Gastroesophageal sphincter (tissue), 4 donors: ENCODE measurements around the gene PCBD2. TPM values are rescaled to one million over a fixed set of nuclear protein-coding genes. Genes with fewer than 3 reads are reported as not detected.

Experiments used
- ATAC-seq: fragments of 150-250 bp; one replicate; pipeline ENCODE4 v1.9.1; 2016; ENCODE audit warnings: mild to moderate bottlenecking, moderate library complexity
- H3K27ac ChIP-seq, 4 donors: fragments of 200-600 bp; sonication (generic) in 3 of 4; 1 replicate in 3 of 4; 2 replicates in 1 of 4; pipeline ENCODE4 v1.5.1; 2016 to 2019
- H3K27me3 ChIP-seq: fragments of 200-600 bp; sonication (generic); one replicate; pipeline ENCODE4 v1.5.1; 2019
- H3K36me3 ChIP-seq, 2 donors: fragments of 200-600 bp; sonication (generic); one replicate each; pipeline ENCODE4 v1.5.1; 2019; ENCODE audit warnings: control low read depth in 1 of 2
- H3K4me1 ChIP-seq, 3 donors: fragments of 200-600 bp; sonication (generic); 1 replicate in 2 of 3; 2 replicates in 1 of 3; pipeline ENCODE4 v1.5.1; 2016 to 2019; ENCODE audit warnings: control low read depth in 2 of 3
- H3K4me3 ChIP-seq, 2 donors: fragments of 200-600 bp; sonication (generic); one replicate each; pipeline ENCODE4 v1.5.1; 2019; ENCODE audit warnings: mild to moderate bottlenecking in 1 of 2, moderate library complexity in 1 of 2
- H3K9me3 ChIP-seq, 3 donors: fragments of 200-600 bp; sonication (generic); one replicate each; pipeline ENCODE4 v1.5.1; 2017 to 2019; ENCODE audit warnings: control low read depth in 2 of 3
- CTCF ChIP-seq, 4 experiments: fragments of 200-600 bp in 2 of 4; fragments of 450-650 bp in 2 of 4; sonication (generic) in 1 of 4; IDR thresholded peaks; one replicate each; pipeline ENCODE4 v1.5.1; 2017 to 2019; ENCODE audit warnings: antibody characterized with exemption in 4 of 4, mild to moderate bottlenecking in 2 of 4, moderate library complexity in 2 of 4
- EP300 ChIP-seq: sonication (generic); formaldehyde crosslinking; IDR thresholded peaks from one replicate; pipeline ENCODE4 v1.6.1; 2017; ENCODE audit warnings: antibody characterized with exemption, mild to moderate bottlenecking
- POLR2A ChIP-seq, 2 donors: fragments of 450-650 bp; IDR thresholded peaks; one replicate each; pipeline ENCODE4 v1.6.1; 2017; ENCODE audit warnings: antibody characterized with exemption in 2 of 2, mild to moderate bottlenecking in 2 of 2, moderate library complexity in 1 of 2
- POLR2AphosphoS5 ChIP-seq: sonication (generic); formaldehyde crosslinking; IDR thresholded peaks from one replicate; pipeline ENCODE4 v1.6.1; 2017; ENCODE audit warnings: antibody characterized with exemption
- WGBS, 2 donors: methylation state at CpG; one replicate each; pipeline ENCODE4 v1.1.5; 2018; ENCODE audit warnings: low coverage in 1 of 2; 5-methylcytosine and 5-hydroxymethylcytosine counted together
- total RNA-seq, 4 donors: library from RNA; depleted of rRNA; stranded (reverse); fragments of >200 nt; gene quantifications; one replicate each; pipeline ENCODE4 v1.1.0, GENCODE V29; 2016

Gene PCBD2
- total RNA-seq, 4 donors from 2014 or later = 8.3 to 10.8 (median 9.5) TPM

DNA sequence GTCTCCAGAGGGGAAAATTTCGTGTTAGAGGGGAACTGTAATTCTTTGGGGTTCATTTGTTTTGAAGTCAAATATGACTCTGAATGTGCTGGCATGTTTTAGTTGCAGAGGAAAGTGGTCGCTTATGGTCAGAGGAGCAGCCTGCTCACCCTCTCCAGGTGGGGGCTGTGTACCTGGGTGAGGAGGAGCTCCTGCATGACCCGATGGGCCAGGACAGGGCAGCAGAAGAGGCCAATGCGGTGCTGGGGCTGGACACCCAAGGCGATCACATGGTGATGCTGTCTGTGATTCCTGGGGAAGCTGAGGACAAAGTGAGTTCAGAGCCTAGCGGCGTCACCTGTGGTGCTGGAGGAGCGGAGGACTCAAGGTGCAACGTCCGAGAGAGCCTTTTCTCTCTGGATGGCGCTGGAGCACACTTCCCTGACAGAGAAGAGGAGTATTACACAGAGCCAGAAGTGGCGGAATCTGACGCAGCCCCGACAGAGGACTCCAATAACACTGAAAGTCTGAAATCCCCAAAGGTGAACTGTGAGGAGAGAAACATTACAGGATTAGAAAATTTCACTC, 17.3 kb upstream of the PCBD2 start:
- H3K36me3 ChIP-seq = peaks cover 0 to 43% of the 10 kb centered on the region in 2 donors
- no peak overlapping the region for H3K27ac ChIP-seq
- no peak for ATAC-seq
- no peak for TF ChIP-seq CTCF (IDR thresholded peaks at IDR 0.05)
- no peak for TF ChIP-seq EP300
- no peak for TF ChIP-seq POLR2A (IDR thresholded peaks at IDR 0.05)
- TF ChIP-seq POLR2AphosphoS5 = no peak
- H3K9me3 ChIP-seq = no peaks in the 10 kb centered on the region
- H3K27me3 ChIP-seq = no peaks in the 10 kb centered on the region
- peaks cover 0 to 16% (median 0%) of the 10 kb centered on the region in 3 donors for H3K4me1 ChIP-seq
- WGBS, 2 donors = 81 to 100% methylated on average over 5 to 10 of the region's 14 CpGs
- no peak overlapping the region for H3K4me3 ChIP-seq

- WGBS, 2 donors = 87 to 97% methylated on average over 5 to 8 of the region's 8 CpGs
- H3K4me1 ChIP-seq = peaks cover 0 to 16% (median 0%) of the 10 kb centered on the region in 3 donors
- ATAC-seq = no peak
- no peaks in the 10 kb centered on the region for H3K9me3 ChIP-seq
- H3K36me3 ChIP-seq = peaks cover 0 to 54% of the 10 kb centered on the region in 2 donors
- no peak overlapping the region for H3K27ac ChIP-seq
- H3K4me3 ChIP-seq = no peak overlapping the region
- TF ChIP-seq EP300 (no peak), POLR2A (IDR thresholded peaks at IDR 0.05) (no peak), POLR2AphosphoS5 (no peak), CTCF (IDR thresholded peaks at IDR 0.05) (no peak)
- H3K27me3 ChIP-seq = no peaks in the 10 kb centered on the region
Measured at GRCh38 chr5:134889335-134889734, 15.6 kb upstream of the PCBD2 start.

- no peaks in the 10 kb centered on the region for H3K9me3 ChIP-seq
- H3K36me3 ChIP-seq = peaks cover 0 to 75% of the 10 kb centered on the region in 2 donors
- TF ChIP-seq POLR2A (IDR thresholded peaks at IDR 0.05) (no peak), CTCF (IDR thresholded peaks at IDR 0.05) (no peak), POLR2AphosphoS5 (no peak), EP300 (no peak)
- peaks cover 0 to 3% (median 0%) of the 10 kb centered on the region in 3 donors for H3K4me1 ChIP-seq
- no peak for ATAC-seq
- H3K27me3 ChIP-seq = no peaks in the 10 kb centered on the region
- no peak overlapping the region for H3K27ac ChIP-seq
- H3K4me3 ChIP-seq = no peak overlapping the region
- 100% methylated on average over 1 of the region's 1 CpG; no CpG with 5 or more reads in 1 of the 2 donors for WGBS, 2 donors
Measured at GRCh38 chr5:134891473-134891872, 13.5 kb upstream of the PCBD2 start.

DNA sequence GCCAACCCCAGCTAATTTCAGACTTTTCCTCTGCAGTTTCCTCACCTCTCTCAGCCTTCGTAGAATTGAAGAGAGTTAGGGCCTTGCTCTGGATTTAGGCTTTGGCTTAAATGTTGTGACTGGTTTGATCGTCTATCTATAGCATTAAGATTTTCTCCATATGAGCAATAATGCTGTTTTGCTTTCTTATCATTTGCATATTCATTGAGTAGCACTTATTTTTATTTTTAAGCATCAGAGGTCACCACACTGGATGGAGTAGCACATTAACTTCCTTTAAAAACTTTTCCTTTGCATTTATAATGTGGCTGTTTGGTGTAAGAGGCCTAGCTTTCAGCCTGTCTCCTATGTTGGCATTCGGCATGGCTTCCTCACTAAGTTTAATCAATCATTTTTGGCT, 12.6 kb upstream of the PCBD2 start:
- no peak overlapping the region for H3K27ac ChIP-seq
- no peak for ATAC-seq
- 92 to 93% methylated on average over 2 of the region's 3 CpGs for WGBS, 2 donors

More for the DNA sequence above, 12.6 kb upstream of the PCBD2 start:
- H3K4me1 ChIP-seq = no peaks in the 10 kb centered on the region
- H3K9me3 ChIP-seq = no peaks in the 10 kb centered on the region
- H3K36me3 ChIP-seq = peaks cover 0 to 83% of the 10 kb centered on the region in 2 donors
- TF ChIP-seq POLR2AphosphoS5 (no peak), POLR2A (IDR thresholded peaks at IDR 0.05) (no peak), CTCF (IDR thresholded peaks at IDR 0.05) (no peak), EP300 (no peak)
- H3K27me3 ChIP-seq = no peaks in the 10 kb centered on the region
- no peak overlapping the region for H3K4me3 ChIP-seq
